ENCODE measurements around the gene PTPN4.
A peak's percentile ranks its signal among the peaks of the same experiment; 100 is the strongest.

PTPN4 gene, protein sequence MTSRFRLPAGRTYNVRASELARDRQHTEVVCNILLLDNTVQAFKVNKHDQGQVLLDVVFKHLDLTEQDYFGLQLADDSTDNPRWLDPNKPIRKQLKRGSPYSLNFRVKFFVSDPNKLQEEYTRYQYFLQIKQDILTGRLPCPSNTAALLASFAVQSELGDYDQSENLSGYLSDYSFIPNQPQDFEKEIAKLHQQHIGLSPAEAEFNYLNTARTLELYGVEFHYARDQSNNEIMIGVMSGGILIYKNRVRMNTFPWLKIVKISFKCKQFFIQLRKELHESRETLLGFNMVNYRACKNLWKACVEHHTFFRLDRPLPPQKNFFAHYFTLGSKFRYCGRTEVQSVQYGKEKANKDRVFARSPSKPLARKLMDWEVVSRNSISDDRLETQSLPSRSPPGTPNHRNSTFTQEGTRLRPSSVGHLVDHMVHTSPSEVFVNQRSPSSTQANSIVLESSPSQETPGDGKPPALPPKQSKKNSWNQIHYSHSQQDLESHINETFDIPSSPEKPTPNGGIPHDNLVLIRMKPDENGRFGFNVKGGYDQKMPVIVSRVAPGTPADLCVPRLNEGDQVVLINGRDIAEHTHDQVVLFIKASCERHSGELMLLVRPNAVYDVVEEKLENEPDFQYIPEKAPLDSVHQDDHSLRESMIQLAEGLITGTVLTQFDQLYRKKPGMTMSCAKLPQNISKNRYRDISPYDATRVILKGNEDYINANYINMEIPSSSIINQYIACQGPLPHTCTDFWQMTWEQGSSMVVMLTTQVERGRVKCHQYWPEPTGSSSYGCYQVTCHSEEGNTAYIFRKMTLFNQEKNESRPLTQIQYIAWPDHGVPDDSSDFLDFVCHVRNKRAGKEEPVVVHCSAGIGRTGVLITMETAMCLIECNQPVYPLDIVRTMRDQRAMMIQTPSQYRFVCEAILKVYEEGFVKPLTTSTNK

DNA sequence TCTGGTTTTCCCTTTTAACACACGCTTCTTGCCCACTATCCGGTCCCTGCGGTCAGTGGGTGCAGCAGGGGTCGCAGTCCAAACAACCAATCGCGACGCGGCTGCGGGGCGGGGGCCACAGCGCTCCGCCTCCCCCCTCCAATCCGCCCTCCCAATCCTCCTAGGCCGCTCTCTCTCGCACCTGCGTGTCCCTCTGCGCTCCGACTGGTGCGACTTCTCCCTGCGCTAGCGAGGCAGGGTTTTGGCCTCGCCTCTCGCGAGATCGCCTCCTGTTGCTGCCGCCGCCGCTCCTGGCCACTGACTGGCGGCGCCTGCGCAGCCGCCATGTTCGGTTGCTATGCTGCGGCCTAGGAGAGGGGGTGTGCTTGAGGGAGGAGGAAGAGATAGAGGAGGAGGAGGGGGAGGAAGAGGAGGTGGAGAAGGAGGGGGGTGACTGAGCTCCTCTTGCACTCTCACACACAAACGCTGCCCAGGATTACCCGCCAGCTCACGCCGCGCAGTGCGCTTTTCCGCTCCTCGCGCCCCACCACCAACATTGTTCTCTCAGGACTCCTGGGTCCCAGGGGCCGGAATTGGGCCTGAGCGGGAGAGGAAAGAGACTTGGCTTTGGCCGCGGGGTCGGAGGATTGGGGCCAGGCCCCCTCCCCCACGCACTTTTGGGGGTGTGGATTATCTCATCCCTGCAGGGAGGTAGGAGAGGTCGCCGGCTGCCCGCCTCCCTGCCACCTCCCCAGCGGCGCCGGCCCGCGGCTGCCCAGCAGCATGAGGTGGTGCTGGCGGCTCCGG, at the start of gene PTPN4:
PTPN4 (plus strand) TSS at position 472 of the 786 bp plus-strand sequence. CDS start 49,932 bp downstream, outside the sequence.
- DNase-seq, result peak; percentile 97

DNA sequence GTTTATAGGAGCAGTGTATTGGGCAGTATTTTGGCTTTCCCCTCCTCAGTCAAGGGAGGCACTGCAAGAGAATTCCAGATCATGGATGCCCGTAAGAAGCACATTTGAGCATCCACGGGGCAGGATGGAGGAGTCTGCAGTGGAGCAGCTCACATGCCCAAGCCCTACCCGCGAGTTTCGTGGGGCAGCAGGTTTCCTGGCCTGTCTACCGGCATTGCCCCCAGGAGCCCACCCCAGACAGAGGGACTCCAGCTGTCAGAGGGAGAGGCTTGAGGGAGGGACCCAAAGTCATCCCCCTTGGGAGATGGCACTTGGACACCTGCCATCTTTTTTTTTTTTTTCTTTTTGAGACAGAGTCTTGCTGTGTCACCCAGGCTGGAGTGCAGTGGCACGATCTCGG, 49.4 kb upstream of the PTPN4 start:
- peak; percentile 60 for DNase-seq

DNA sequence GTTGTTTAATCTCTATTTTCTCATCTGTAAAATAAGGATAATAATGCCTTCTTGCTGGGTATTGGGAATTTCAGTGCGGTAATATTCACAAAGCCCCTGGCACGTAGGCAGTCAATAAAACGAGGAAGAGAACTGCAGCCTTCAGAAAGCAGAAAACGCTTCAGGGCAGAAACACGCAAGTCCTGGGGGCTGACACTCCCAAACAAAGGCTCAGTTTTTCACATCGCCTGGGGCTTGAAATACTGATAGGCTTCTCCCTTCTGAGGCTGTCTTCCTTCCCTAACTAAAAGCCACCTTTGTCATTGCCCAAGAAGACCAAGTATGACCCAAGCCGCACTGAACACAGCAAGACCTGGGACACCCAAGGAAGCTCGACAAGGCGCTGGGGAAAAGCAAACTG, 48.4 kb upstream of the PTPN4 start:
- DNase-seq, result no peak

DNA sequence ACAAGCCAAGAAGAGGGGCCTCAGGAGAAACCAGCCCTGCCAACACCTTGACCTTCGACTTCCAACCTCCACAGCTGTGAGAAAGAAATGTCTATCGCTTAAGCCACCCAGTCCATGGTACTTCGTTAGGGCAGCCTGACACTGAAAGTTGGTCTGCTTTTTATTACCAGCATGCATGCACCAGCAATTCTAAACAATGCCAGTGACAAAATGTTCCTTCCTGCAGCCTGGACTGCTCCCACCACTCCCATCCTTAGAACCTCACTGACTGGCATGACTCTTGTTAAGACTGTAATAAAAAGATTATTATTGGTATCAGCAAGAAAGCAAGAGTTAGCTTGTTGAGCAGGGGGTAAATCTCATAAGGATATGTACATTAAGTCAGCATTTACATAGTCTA, 47.2 kb upstream of the PTPN4 start:
- DNase-seq, result no peak

DNA sequence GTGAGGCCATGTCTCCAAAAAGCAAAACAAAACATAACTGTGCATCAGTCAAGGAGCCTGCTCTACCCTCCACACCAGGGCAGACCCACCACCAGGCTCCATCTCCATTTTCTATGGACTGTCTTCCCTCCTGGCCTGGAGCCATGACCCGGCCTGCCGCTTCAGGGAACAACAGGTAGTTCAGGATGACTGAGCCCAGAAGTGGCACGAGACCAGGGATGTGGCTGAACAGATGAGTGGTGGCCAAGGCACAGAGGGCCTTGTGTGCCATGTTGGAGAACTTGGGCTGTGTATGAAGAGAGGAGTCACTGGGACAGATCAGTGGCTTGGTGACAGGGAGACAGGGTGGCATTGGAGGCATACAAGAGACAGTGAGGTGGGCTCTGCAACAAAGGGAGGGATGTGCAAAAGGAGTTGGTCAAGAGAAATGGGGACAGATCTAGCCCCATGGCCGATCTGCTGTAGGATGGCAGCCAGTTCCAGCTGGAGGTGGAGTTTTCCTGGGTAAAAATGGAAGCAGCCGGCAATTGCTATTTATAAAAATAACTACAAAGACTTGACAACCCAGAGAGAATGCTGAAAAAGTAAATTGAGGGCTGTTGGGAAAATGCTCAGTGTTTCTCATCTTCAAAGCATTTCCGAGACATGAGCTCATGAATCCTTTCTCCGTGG, 45.8 kb upstream of the PTPN4 start:
- no peak for DNase-seq

DNA sequence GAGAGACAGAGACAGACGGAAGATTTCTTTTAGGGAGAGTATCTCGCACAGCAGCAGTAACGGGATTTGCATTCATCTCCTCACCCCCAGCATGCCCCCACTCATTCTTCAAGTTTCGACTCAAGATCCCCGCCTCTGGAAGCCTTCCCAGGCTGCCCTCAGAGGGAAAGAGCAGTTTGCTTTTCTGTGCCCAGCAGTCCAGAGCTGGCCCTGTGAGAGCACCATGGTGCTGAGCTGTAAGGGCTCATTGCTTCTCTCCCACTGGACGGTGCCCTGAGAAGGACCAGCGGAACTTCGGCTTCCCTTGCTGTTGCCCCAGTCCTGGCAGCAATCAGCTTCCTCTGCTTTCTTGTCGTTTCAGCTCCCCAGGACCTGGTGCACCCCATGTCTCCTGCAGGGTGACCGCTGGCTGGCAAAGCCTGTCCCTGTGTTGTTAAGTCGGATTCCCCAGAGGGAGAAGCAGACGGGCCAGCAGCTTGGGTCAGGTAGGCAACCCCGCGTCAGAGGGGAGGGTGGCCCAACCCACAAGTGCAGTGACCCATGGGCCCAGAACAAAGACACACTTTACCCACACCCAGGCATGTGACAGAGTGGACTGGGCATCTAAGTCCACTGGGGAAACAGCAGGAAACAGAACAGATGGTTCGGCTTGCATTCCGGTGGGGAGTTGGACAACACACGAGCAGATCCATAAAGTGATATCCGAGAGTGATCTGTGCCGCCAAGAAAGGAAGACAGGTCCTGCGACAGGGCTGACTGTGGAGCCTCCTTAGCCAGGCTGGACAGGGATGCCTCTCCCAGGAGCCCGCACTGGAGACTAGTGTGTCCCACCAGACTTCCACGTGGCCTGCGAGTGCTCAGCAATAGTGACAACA, 44.1 kb upstream of the PTPN4 start:
- no peak for DNase-seq

DNA sequence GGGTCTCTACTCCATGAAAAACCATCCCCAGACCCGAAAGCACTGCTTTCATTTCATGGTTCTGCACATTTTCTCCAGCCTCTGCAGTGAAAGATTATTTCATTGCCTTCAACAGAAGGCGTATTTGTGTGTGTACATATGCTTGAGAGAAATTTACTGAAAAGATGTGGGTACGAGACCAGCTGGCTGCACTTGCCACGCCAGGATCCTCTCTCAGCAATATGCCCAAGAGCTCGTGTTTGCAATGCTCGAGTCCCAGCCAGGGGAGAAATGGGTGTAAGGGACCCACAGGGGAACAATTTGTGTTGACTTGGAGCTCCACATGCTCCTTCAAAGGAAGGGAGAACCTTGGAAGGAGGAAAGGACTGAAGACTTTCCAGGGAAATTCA, 43.4 kb upstream of the PTPN4 start:
- DNase-seq, result no peak

DNA sequence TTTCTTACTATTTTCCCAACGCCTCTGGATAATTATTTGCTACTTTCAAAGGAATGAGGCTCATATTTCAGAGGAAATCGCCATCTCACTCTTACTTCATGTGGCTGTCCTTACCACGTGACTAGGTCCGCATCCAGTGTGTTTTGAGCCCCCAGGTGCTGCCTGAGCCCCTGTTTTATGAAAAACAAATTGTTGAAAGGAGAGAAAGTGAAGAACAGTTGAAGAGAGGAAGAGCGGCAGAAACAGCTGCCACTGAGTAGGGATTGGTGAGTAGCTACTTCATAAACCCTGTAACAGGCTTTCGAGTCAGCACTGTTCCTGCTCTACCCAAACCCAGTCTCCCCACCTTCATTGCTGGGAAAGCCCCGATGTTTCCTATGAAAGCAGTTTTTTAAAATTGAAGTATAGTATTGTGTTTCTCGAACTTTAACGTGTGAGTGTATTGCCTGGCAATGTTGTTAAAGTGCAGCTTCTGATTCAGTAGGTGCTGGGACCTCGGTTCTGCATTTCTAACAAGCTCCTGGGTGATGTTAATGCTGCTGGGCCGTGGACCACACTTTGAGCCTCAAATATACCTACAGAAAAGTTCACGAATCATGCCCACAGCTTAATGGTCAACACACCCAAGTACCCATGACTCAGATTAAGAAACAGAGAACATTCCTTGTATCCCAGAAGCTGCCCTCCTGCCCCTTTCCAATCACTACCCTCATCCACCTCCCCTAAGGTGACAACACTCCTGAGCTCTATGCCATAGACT, 41.0 kb upstream of the PTPN4 start:
- no peak for DNase-seq

DNA sequence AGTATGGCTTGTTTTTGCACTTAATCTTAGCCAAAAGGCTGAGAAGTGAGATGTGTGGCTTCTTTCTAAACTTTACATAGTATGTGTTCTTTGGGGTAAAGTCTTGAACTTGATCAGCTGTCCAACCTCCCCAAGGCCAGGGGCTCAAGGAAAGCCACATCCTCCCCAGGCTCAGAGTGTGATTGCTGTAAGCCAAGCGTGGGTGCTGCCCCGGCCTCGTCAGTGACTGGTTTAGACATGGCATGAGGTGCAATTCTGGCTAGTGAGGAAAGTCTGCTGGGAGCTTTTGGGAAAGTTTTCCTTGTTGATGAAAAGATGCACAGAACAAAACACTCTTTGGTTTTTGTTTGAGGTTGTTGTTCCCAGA, 40.5 kb upstream of the PTPN4 start:
- no peak for DNase-seq

DNA sequence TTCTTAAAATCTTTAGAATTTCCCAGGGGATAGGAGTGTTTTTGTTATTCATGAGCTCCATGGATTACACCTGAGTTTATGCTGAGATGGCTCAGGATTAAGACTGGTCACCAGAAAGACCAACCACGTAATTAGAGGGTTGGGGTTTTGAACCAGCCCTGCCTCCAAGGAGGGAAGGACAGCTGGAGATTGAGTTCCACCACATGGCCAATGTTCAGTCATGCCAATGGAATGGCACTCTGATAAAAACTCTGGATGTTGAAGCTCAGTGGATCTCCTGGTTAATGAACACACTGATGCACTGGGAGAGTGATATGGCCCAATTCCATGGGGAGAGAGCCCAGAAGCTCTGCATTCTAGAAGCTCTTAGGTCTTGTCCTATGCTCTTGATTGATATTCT, 38.7 kb upstream of the PTPN4 start:
- no peak for DNase-seq

DNA sequence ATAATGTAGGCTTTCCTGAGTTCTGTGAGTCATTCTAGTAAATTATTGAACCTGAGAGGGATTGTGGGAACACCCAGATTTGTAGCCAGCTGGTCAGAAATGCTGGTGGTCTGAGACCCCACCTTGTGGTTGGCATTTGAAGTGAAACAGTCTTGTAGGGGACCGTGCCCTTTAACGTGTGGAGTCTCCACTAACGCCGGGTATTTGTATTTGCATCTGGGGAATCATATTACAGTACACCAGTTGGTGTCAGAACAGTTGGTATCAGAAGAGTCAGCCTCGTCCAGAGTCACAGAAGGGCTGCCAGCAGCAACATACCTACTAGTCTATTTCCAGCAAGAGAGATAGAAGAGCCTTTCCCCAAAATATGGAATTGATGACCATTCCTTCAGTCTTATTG, 38.3 kb upstream of the PTPN4 start:
- DNase-seq, result peak; percentile 47

DNA sequence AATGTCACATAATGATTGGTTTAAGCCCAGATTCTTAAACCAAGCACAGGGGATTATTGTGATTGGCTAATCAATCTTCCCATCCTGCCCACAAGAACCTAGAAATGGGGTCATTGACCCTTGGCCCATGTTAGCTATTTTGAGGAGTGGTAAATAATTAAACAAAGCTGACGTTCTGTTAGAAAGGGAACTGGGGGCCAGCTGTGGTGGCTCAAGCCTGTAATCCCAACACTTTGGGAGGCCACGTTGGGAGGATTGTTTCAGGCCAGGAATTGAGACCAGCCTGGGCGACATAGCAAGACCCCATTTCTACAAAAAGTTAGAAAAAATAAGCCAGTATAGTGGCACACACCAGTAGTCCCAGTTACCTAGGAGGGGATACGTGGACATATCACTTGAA, 37.8 kb upstream of the PTPN4 start:
- DNase-seq, result no peak

DNA sequence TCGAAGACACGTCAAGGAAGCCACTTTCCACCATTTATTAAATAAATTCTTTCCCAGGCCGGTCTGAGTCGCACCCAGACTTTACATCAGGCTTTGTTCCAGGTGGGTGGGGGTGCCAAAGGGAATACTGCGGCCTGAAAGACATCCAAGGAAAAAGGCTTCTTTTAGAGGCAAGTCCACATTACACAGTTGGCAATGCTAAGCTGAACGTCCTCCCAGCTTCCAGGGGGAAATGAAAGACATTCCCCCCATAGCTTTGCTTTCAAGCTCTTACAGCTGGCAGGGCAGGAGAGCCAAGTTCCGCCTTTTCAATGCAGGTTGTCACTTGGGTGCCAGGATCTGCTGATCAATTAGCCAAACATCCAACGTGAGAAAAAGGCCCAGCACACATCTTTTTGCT, 36.5 kb upstream of the PTPN4 start:
- no peak for DNase-seq

DNA sequence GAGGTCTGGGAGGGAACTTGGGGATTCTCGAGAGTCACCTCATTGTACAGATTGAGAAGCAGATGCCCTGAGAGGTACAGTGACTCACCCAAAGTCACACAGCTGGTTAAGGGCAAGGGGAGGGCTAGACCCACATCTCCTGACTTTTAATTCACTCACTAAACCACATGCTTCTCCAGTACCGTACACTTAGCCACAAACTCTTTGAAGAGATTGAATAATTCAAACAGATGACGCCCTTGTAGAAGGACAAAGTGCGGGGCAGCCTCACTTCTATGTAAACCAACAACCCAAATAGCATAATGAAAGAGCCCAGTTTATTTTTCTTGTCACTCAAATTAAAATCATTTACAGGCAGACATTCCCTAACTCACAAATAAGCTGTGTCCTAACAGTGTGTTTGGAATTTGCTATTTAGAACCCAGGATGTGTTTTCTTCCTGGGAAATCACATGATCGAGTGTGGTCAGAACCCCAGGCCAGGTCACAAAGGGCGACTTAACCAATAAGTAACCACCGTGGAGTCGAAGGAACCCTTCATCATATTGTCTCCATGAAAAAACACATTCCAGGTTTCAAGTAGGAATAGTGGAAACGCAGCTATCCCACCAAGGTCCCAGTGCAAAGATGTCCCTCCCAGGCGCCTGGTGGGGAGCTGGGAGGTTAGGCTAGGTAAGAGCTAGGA, 35.8 kb upstream of the PTPN4 start:
- no peak for DNase-seq

DNA sequence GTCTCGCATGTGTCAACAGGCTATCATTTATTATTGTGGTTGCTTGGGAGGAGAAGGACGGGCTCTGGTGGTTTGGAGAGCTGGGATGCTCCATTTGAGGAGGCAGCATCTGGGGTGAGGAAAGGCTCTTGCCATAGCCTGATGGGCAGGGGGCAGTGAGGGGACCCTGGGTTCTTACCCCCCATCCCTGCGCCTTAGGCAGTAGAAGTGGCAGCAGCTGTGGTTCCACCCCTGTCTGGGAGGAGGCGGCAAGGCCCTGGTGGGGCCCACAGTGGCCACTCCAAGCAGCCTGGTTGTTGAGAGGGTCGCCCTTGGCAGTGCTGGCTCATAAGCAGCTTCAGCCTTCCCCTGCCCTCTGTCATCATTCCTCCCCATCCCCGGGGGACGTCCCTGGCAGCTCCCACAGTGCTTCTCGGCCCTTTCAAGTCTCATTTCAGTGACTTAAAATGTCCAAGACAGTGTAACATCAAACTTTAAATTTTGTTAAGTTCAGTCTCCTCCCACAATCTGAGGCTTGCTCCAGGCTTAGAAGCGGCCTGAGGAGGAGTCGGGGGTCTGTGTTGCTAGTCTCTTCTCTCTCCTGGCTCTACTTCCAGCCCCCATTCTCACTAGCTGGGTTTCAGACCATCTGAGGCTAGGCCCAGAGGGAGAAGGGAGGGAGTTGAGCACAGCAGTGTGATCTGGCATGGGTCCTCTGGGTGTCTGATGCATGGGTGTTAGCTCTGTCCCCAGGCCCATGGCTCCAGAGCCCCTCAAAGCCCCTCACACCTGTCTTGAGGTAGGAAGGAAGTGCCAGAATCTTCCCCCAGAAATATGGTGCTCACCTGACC, 34.9 kb upstream of the PTPN4 start:
- DNase-seq, result no peak

DNA sequence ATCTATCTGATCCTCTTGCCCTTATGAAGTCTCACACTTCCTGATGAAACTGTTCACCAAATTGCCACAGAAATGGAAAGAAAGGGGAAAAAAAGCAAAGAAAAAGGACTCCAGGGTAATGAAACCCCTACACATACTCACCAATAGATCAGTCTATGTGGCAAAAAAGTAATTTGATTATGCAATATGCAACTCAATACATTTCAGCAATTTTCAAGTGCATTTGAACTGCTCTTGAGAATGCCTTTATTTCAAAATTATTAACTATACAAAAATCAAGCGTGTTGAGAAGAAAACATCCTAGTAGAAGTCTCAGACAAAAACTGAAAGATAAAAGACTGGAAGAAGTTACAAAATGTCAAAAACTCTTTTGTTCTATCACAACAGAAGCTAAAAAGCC, 32.2 kb upstream of the PTPN4 start:
- DNase-seq, result no peak

DNA sequence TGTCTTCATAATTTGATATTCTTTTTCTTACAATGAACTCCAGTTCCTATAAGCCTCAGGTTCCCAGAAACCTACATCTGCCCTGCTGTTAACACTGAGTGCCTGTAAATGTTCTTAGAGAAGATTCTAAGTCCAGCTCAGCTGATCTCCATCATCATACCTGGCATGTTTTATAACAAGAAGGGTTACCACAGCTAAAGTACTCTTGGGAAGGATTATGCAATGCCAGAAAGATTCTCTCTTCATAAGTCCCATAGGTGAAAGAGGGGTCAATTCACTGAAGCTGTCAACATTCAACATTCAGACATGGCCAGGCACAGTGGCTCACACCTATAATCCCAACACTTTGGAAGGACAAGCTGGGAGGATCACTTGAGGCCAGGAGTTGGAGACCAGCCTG, 31.3 kb upstream of the PTPN4 start:
- no peak for DNase-seq

DNA sequence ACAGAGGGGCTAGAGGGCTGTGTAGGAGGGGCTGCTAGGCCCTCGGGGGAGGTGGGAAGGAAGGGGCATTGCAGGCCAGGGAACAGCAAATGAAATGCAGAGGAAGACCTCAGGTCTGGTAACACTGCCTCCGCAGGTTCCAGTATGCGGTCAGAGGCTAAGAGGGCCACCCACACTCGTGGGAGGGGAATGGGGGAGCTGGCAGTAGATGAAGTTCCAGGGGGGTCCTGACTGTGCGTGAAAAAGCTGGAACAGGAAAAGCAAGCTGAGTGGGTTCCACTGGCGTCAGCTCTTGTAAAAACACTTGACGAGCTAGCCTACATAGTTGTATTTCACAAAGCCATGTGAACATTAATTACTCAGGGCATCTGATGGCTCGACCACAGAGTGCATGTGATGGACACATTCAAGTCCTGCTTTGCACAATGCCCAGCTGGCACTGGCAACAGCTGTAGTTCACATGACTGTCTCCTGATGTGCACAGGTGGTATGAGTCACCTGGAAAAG, 29.0 kb upstream of the PTPN4 start:
- DNase-seq, result no peak

DNA sequence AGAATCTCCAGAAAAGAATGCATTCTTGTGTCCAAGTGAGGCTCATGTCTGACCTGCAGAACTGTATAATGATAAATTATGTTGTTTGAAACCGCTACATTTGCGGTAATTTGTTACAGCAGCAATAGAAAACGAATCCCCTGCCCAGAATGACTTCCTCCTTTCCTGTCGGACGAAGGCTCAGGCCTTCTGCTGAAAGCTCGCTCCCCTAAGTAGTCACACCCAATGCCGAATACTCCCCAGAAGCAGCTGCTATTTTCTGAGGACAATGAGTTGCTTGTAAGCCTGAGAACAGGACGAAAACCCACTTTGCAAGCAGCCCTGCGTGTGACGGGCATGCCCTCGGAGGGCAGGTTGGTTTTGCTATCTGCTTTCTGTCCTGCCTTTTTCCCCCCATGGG, 27.7 kb upstream of the PTPN4 start:
- DNase-seq, result no peak

Data from NCI-H2171 (cell line).